ENCODE measurements around the gene PIP5K1C.

Gene PIP5K1C

GRCh38 chr19:3700242-3701032, at the start of gene PIP5K1C:
TSS of gene PIP5K1C (minus strand) at chr19:3700468. CDS start at chr19:3700390, 78 bp downstream.
- TF ChIP-seq EZH2 (IDR thresholded peaks at IDR 0.05), result no peak
- no peak for TF ChIP-seq POLR2AphosphoS5 (IDR thresholded peaks at IDR 0.05; ENCODE audit: borderline replicate concordance, low read depth, low read length)
- TF ChIP-seq FOXP2 (optimal IDR thresholded peaks at IDR 0.05; ENCODE audit: control extremely low read depth, extremely low read length, insufficient read depth), result no peak
- Histone ChIP-seq H3K9me3 (ENCODE audit: low read depth, low read length) (no peaks in the 10 kb centered on the region), H3K27ac (no peak within 1 kb of the TSS), H3K4me3 (peak within 1 kb of the TSS; percentile 77), H3K36me3 (ENCODE audit: insufficient read depth, low read length) (no peaks in the 10 kb centered on the region), H3K9ac (ENCODE audit: insufficient read length) (peak within 1 kb of the TSS; percentile 79)
- DNase-seq (ENCODE audit: low read depth, low spot score), result peak; percentile 16

GRCh38 chr19:3748965-3749364, 48.7 kb upstream of the PIP5K1C start:
- no peak overlapping the region for H3K27ac ChIP-seq
- no peaks in the 10 kb centered on the region for H3K36me3 ChIP-seq (ENCODE audit: insufficient read depth, low read length)
- H3K9me3 ChIP-seq (ENCODE audit: low read depth, low read length), result no peaks in the 10 kb centered on the region
- TF ChIP-seq POLR2AphosphoS5 (IDR thresholded peaks at IDR 0.05; ENCODE audit: borderline replicate concordance, low read depth, low read length) (no peak), FOXP2 (optimal IDR thresholded peaks at IDR 0.05; ENCODE audit: control extremely low read depth, extremely low read length, insufficient read depth) (no peak), EZH2 (IDR thresholded peaks at IDR 0.05) (no peak)
- no peak overlapping the region for H3K9ac ChIP-seq (ENCODE audit: insufficient read length)
- DNase-seq (ENCODE audit: low read depth, low spot score), result no peak
- H3K4me3 ChIP-seq, result no peak overlapping the region

- no peak for TF ChIP-seq FOXP2 (optimal IDR thresholded peaks at IDR 0.05; ENCODE audit: control extremely low read depth, extremely low read length, insufficient read depth)
- no peak for TF ChIP-seq EZH2 (IDR thresholded peaks at IDR 0.05)
- TF ChIP-seq POLR2AphosphoS5 (IDR thresholded peaks at IDR 0.05; ENCODE audit: borderline replicate concordance, low read depth, low read length), result no peak
- no peaks in the 10 kb centered on the region for H3K36me3 ChIP-seq (ENCODE audit: insufficient read depth, low read length)
- DNase-seq (ENCODE audit: low read depth, low spot score), result no peak
- H3K4me3 ChIP-seq, result no peak overlapping the region
- no peaks in the 10 kb centered on the region for H3K9me3 ChIP-seq (ENCODE audit: low read depth, low read length)
- H3K27ac ChIP-seq, result no peak overlapping the region
- H3K9ac ChIP-seq (ENCODE audit: insufficient read length), result no peak overlapping the region
These were observed 46.2 kb upstream of the PIP5K1C start for GRCh38 chr19:3746371-3747056.

GRCh38 chr19:3745363-3746045, 45.2 kb upstream of the PIP5K1C start:
- DNase-seq (ENCODE audit: low read depth, low spot score), result no peak
- no peak overlapping the region for H3K4me3 ChIP-seq
- H3K36me3 ChIP-seq (ENCODE audit: insufficient read depth, low read length), result no peaks in the 10 kb centered on the region
- H3K9ac ChIP-seq (ENCODE audit: insufficient read length), result no peak overlapping the region
- no peaks in the 10 kb centered on the region for H3K9me3 ChIP-seq (ENCODE audit: low read depth, low read length)
- TF ChIP-seq EZH2 (IDR thresholded peaks at IDR 0.05) (no peak), FOXP2 (optimal IDR thresholded peaks at IDR 0.05; ENCODE audit: control extremely low read depth, extremely low read length, insufficient read depth) (no peak), POLR2AphosphoS5 (IDR thresholded peaks at IDR 0.05; ENCODE audit: borderline replicate concordance, low read depth, low read length) (no peak)
- H3K27ac ChIP-seq, result no peak overlapping the region

GRCh38 chr19:3743486-3743885, 43.2 kb upstream of the PIP5K1C start:
- no peak for DNase-seq (ENCODE audit: low read depth, low spot score)
- no peak overlapping the region for H3K9ac ChIP-seq (ENCODE audit: insufficient read length)
- no peak for TF ChIP-seq FOXP2 (optimal IDR thresholded peaks at IDR 0.05; ENCODE audit: control extremely low read depth, extremely low read length, insufficient read depth)
- no peak for TF ChIP-seq EZH2 (IDR thresholded peaks at IDR 0.05)
- no peak overlapping the region for H3K27ac ChIP-seq
- no peak overlapping the region for H3K4me3 ChIP-seq
- H3K36me3 ChIP-seq (ENCODE audit: insufficient read depth, low read length), result no peaks in the 10 kb centered on the region
- H3K9me3 ChIP-seq (ENCODE audit: low read depth, low read length), result no peaks in the 10 kb centered on the region

- no peak overlapping the region for H3K4me3 ChIP-seq
- no peak for DNase-seq (ENCODE audit: low read depth, low spot score)
These were observed 40.2 kb upstream of the PIP5K1C start for GRCh38 chr19:3740431-3740830.

GRCh38 chr19:3738477-3739220, 38.4 kb upstream of the PIP5K1C start:
- H3K9ac ChIP-seq (ENCODE audit: insufficient read length), result no peak overlapping the region
- H3K4me3 ChIP-seq, result no peak overlapping the region
- TF ChIP-seq EZH2 (IDR thresholded peaks at IDR 0.05) (no peak), POLR2AphosphoS5 (IDR thresholded peaks at IDR 0.05; ENCODE audit: borderline replicate concordance, low read depth, low read length) (no peak), FOXP2 (optimal IDR thresholded peaks at IDR 0.05; ENCODE audit: control extremely low read depth, extremely low read length, insufficient read depth) (no peak)
- no peak overlapping the region for H3K27ac ChIP-seq
- no peaks in the 10 kb centered on the region for H3K36me3 ChIP-seq (ENCODE audit: insufficient read depth, low read length)
- H3K9me3 ChIP-seq (ENCODE audit: low read depth, low read length), result no peaks in the 10 kb centered on the region
- DNase-seq (ENCODE audit: low read depth, low spot score), result no peak

More at GRCh38 chr19:3740431-3740830, 40.2 kb upstream of the PIP5K1C start:
- Histone ChIP-seq H3K36me3 (ENCODE audit: insufficient read depth, low read length) (no peaks in the 10 kb centered on the region), H3K9me3 (ENCODE audit: low read depth, low read length) (no peaks in the 10 kb centered on the region), H3K9ac (ENCODE audit: insufficient read length) (no peak overlapping the region), H3K27ac (no peak overlapping the region)
- TF ChIP-seq FOXP2 (optimal IDR thresholded peaks at IDR 0.05; ENCODE audit: control extremely low read depth, extremely low read length, insufficient read depth) (no peak), POLR2AphosphoS5 (IDR thresholded peaks at IDR 0.05; ENCODE audit: borderline replicate concordance, low read depth, low read length) (no peak), EZH2 (IDR thresholded peaks at IDR 0.05) (no peak)
